HL-60 (cell line): ENCODE results near the gene LSS.

Experiments
- DNase-seq, 2 experiments: peaks; one replicate each; pipeline ENCODE4 v3.0.0-alpha.2; 2010 to 2020; ENCODE audit warnings: low read depth in 1 of 2, low spot score in 1 of 2
- H3K27ac ChIP-seq: fragments of 250-450 bp; sonication (Bioruptor Pico); replicated peaks from 2 replicates; pipeline ENCODE4 v1.5.1; 2020; ENCODE audit warnings: mild to moderate bottlenecking, moderate library complexity
- H3K27me3 ChIP-seq: fragments of 250-450 bp; sonication (Bioruptor Pico); 2 replicates; pipeline ENCODE4 v1.5.1; 2021; ENCODE audit warnings: mild to moderate bottlenecking, moderate library complexity; ENCODE audit not compliant: insufficient read depth, poor library complexity, severe bottlenecking
- H3K4me3 ChIP-seq: replicated peaks from 2 replicates; pipeline ENCODE4 v1.5.1; 2011; ENCODE audit warnings: mild to moderate bottlenecking, control low read depth, low read length; ENCODE audit not compliant: insufficient read depth
- GABPA ChIP-seq: IDR thresholded peaks from 2 replicates; pipeline ENCODE4 v1.6.1; 2012; ENCODE audit warnings: low read depth
- POLR2AphosphoS5 ChIP-seq: IDR thresholded peaks from 2 replicates; pipeline ENCODE4 v1.6.1; 2012; ENCODE audit warnings: low read depth
- SPI1 ChIP-seq: IDR thresholded peaks from 2 replicates; pipeline ENCODE4 v1.6.1; 2012; ENCODE audit warnings: low read depth, mild to moderate bottlenecking, borderline replicate concordance
- TF ChIP-seq, protein P1 (sequence below): IDR thresholded peaks from one replicate; pipeline ENCODE4 v1.5.1; 2011; ENCODE audit warnings: low read length, control low read depth, inconsistent platforms; ENCODE audit not compliant: insufficient read depth
- TF ChIP-seq, protein P2 (sequence below): IDR thresholded peaks from 2 replicates; pipeline ENCODE4 v1.6.1; 2012; ENCODE audit warnings: low read depth; ENCODE audit not compliant: insufficient replicate concordance

Gene LSS

DNA sequence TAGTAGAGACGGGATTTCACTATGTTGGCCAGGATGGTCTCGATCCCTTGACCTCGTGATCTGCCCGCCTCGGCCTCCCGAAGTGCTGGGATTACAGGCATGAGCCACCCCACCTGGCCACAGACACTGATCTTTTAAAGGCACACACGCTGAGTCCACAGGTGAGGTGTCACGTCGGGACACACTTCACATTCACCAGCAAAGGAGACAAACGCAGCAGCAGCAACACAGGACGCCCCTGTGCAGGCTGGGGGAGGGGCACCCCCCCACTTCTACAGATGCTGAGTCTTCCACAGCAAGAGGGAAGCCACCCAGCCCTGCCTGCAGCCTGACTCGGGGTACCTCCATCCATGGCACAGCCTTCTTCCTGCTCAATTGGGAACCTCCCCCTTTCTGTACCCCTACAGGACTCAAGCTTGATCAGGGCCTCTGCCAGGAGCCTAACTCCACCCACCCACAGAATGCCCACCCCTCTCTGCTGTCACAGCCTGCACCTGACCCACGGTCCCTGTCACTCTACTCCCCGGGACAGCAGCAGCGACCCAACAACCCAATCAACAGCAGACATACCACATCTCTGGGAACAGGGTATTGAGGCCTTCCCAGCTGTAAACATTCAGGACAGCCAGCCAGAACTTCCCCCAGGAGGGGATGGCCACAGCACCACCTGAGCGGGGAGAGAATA is 9.5 kb downstream of the LSS start:
- H3K27ac ChIP-seq = no peak overlapping the region
- H3K27me3 ChIP-seq = no peaks in the 10 kb centered on the region
- no peak overlapping the region for H3K4me3 ChIP-seq
- DNase-seq = no peak
- TF ChIP-seq, protein P1, sequence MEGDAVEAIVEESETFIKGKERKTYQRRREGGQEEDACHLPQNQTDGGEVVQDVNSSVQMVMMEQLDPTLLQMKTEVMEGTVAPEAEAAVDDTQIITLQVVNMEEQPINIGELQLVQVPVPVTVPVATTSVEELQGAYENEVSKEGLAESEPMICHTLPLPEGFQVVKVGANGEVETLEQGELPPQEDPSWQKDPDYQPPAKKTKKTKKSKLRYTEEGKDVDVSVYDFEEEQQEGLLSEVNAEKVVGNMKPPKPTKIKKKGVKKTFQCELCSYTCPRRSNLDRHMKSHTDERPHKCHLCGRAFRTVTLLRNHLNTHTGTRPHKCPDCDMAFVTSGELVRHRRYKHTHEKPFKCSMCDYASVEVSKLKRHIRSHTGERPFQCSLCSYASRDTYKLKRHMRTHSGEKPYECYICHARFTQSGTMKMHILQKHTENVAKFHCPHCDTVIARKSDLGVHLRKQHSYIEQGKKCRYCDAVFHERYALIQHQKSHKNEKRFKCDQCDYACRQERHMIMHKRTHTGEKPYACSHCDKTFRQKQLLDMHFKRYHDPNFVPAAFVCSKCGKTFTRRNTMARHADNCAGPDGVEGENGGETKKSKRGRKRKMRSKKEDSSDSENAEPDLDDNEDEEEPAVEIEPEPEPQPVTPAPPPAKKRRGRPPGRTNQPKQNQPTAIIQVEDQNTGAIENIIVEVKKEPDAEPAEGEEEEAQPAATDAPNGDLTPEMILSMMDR = no peak
- TF ChIP-seq, protein P2, sequence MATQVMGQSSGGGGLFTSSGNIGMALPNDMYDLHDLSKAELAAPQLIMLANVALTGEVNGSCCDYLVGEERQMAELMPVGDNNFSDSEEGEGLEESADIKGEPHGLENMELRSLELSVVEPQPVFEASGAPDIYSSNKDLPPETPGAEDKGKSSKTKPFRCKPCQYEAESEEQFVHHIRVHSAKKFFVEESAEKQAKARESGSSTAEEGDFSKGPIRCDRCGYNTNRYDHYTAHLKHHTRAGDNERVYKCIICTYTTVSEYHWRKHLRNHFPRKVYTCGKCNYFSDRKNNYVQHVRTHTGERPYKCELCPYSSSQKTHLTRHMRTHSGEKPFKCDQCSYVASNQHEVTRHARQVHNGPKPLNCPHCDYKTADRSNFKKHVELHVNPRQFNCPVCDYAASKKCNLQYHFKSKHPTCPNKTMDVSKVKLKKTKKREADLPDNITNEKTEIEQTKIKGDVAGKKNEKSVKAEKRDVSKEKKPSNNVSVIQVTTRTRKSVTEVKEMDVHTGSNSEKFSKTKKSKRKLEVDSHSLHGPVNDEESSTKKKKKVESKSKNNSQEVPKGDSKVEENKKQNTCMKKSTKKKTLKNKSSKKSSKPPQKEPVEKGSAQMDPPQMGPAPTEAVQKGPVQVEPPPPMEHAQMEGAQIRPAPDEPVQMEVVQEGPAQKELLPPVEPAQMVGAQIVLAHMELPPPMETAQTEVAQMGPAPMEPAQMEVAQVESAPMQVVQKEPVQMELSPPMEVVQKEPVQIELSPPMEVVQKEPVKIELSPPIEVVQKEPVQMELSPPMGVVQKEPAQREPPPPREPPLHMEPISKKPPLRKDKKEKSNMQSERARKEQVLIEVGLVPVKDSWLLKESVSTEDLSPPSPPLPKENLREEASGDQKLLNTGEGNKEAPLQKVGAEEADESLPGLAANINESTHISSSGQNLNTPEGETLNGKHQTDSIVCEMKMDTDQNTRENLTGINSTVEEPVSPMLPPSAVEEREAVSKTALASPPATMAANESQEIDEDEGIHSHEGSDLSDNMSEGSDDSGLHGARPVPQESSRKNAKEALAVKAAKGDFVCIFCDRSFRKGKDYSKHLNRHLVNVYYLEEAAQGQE = no peak
- TF ChIP-seq SPI1 (no peak), GABPA (no peak), POLR2AphosphoS5 (no peak)

DNA sequence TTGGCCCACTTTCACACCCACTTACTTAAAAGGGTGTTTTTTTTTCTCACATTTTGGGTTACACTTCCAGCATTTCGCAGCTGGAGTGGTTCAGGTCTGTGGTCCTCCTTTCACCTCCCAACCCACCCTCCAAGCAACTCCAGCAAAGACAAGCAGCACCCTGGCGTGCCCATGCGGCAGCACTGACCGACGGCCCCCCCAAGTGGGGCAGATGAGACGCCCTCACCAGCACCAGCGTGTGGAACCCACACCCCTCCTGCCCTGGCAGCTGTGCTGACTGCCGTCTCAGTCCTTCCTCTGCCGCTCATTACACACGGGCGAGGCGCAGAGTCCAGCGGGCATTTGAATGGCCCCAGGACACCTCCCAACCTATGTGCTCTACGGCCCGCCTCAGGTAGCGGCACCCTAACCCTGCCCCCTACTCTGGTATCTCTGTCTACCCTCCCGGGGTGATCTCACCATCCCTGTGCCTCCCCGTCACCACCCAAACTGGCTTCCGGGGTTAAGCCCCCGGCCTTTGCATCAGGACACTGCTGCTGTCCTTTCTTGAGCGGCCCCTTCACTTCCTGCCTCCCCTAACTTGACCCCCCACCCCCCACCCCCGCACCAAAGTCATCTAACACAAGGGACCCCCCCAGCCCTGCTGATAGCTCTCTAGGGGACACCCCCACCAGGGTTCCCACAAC is 10.9 kb downstream of the LSS start:
- TF ChIP-seq GABPA (no peak), SPI1 (no peak), POLR2AphosphoS5 (no peak)
- TF ChIP-seq, protein P1 = no peak
- TF ChIP-seq, protein P2 = no peak
- no peak for DNase-seq
- H3K27me3 ChIP-seq = no peaks in the 10 kb centered on the region
- H3K4me3 ChIP-seq = no peak overlapping the region
- no peak overlapping the region for H3K27ac ChIP-seq

DNA sequence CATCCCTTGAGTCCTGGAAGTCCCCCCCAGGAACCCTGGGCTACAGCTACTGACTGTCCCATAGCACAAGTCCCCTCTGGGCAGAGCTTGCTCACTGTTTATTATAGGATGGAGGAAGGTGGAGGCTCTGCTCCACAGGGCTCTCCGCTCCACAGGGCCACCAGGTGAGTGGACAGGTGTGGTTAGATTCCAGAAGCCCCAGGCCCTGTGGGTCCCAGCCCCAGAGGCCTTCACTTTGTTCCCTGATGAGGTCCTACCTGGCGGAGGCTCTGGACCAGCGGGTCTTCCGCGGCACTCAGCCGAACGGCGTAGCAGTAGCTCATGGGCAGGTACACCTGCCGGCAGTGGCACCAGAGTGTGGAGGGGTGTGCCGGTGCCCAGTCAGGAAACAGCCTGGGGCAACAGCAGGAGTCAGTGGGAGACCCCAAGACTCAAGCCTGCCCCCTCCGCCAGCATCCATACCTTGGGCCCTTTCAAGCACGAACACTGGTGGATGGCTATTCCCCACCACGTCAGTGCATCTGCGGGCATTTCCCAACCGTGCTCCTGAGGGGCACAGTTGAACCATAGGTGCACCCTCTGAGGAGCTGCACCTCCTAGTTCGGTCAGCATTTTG is 12.3 kb downstream of the LSS start:
- Histone ChIP-seq H3K4me3 (no peak overlapping the region), H3K27me3 (no peaks in the 10 kb centered on the region), H3K27ac (no peak overlapping the region)
- no peak for TF ChIP-seq POLR2AphosphoS5
- no peak for TF ChIP-seq SPI1
- TF ChIP-seq, protein P1 = no peak
- no peak for TF ChIP-seq GABPA
- TF ChIP-seq, protein P2 = no peak
- DNase-seq = no peak
